ENCODE results near the gene ATG101. TPM values are rescaled to one million over a fixed set of nuclear protein-coding genes. Genes with fewer than 3 reads are reported as not detected.

ATG101 gene
- total and polyA plus RNA-seq, 2 of the 13 experiments (the other 11 are each of a cell fraction or from before 2014, with no cell fraction given): 58.2 to 67.7 TPM

GRCh38 chr12:52035926-52036325, 33.9 kb upstream of the ATG101 start:
- no CpG with 5 or more reads among the region's 2 CpGs for WGBS (ENCODE audit: low lambda C conversion rate)
- H3K4me1 ChIP-seq (ENCODE audit: insufficient read depth, low read length): peaks cover 62% of the 10 kb centered on the region
- no peak overlapping the region for H3K27ac ChIP-seq (ENCODE audit: extremely low read length, insufficient read depth, low read length)

GRCh38 chr12:52036587-52037171, 33.1 kb upstream of the ATG101 start:
- intact Hi-C loops (cut with micrococcal nuclease; ENCODE audit: unreplicated experiment): loop anchor here (2.0 kb wide), 1 partner anchor 14 kb away; the partner anchor contains the start of gene NR4A1
- Histone ChIP-seq H4K20me1 (ENCODE audit: insufficient read depth, low read length) (no peaks in the 10 kb centered on the region), H3K27me3 (ENCODE audit: control insufficient read depth in 1 of 2, insufficient read depth in 2 of 2, low read length in 2 of 2) (peaks cover 3 to 46% of the 10 kb centered on the region in 2 experiments; a peak in 4 of 5 replicates), H3K27ac (ENCODE audit: extremely low read length, insufficient read depth, low read length) (no peak overlapping the region), H3K4me1 (ENCODE audit: insufficient read depth, low read length) (peaks cover 70% of the 10 kb centered on the region), H3K36me3 (replicated peaks in 1 of 2; ENCODE audit: control insufficient read depth in 1 of 2, insufficient read depth in 2 of 2, low read length in 2 of 2) (no peaks in the 10 kb centered on the region), H3K9me3 (ENCODE audit: low read length) (no peaks in the 10 kb centered on the region), H3K4me2 (ENCODE audit: low read depth, low read length) (peak overlapping the region; percentile 87), H3K9ac (ENCODE audit: insufficient read depth, low read depth, low read length) (peak overlapping the region; percentile 54), H2AFZ (ENCODE audit: low read length) (no peak overlapping the region), H3K79me2 (ENCODE audit: insufficient read depth, low read length) (no peaks in the 10 kb centered on the region), H3K4me3 (replicated peaks in 1 of 3; ENCODE audit: insufficient read depth in 1 of 3, low read depth in 2 of 3, low read length in 3 of 3) (peak overlapping the region; percentile 55 to 75 (median 59))
- 0% methylated on average over 2 of the region's 53 CpGs for WGBS (ENCODE audit: low lambda C conversion rate)
- DNase-seq (ENCODE audit: low spot score) (no peak), ATAC-seq (peak; percentile 20), FAIRE-seq (no peak)
- in situ Hi-C loops (cut with HindIII; ENCODE audit: extremely low pct_ligation_motif_present, low pct_unique_long_range_greater_than_20kb): no loop called here
- BruUV-seq (replicated peaks): TSS peak; percentile 68
- CTCF ChIA-PET (ENCODE audit: low intra/inter-chr PET ratio, low total read pairs): no interaction called here
- POLR2A ChIA-PET: interaction anchor here (1.8 kb wide), 1 partner anchor 15 kb away, joined by 14 read pairs; the partner anchor contains the start of gene NR4A1
- TF ChIP-seq TBL1XR1 (IDR thresholded peaks at IDR 0.05; ENCODE audit: borderline replicate concordance, low read length, partially characterized antibody) (peak; percentile 33), GABPB1 (CRISPR knock-in tag; IDR thresholded peaks at IDR 0.05) (peak; percentile 71; the same call in 1 of the 2 replicates), DZIP1 (CRISPR knock-in tag; IDR thresholded peaks at IDR 0.05) (0 out of 2 replicates have a peak, but pooled peaks have one; percentile 40), TAF1 (CRISPR knock-in tag; IDR thresholded peaks at IDR 0.05) (no peak), BHLHE40 (IDR thresholded peaks at IDR 0.05; ENCODE audit: low read length) (no peak; the same call in 1 of the 2 replicates), MXD3 (CRISPR knock-in tag; IDR thresholded peaks at IDR 0.05) (no peak), NFYB (CRISPR knock-in tag; IDR thresholded peaks at IDR 0.05) (no peak), UBTF (CRISPR knock-in tag; IDR thresholded peaks at IDR 0.05) (no peak; the same call in 1 of the 2 replicates), PHF21A (CRISPR knock-in tag; IDR thresholded peaks at IDR 0.05) (peak; percentile 66), HIVEP1 (CRISPR knock-in tag; IDR thresholded peaks at IDR 0.05) (peak; percentile 99), ZNF598 (CRISPR knock-in tag; IDR thresholded peaks at IDR 0.05; ENCODE audit: borderline replicate concordance) (no peak)

More at GRCh38 chr12:52035926-52036325, 33.9 kb upstream of the ATG101 start:
- H3K27me3 ChIP-seq (ENCODE audit: control insufficient read depth in 1 of 2, insufficient read depth in 2 of 2, low read length in 2 of 2): peaks cover 3 to 46% of the 10 kb centered on the region in 2 experiments; a peak in 4 of 5 replicates
- no peaks in the 10 kb centered on the region for H4K20me1 ChIP-seq (ENCODE audit: insufficient read depth, low read length)
- no peaks in the 10 kb centered on the region for H3K79me2 ChIP-seq (ENCODE audit: insufficient read depth, low read length)
- no peak for ATAC-seq
- intact Hi-C loops (cut with micrococcal nuclease; ENCODE audit: unreplicated experiment): loop anchor here (2.0 kb wide), 1 partner anchor 15 kb away; the partner anchor contains the start of gene NR4A1
- peak overlapping the region; percentile 54; the same call in 1 of the 2 replicates for H3K9ac ChIP-seq (ENCODE audit: insufficient read depth, low read depth, low read length)
- H3K36me3 ChIP-seq (replicated peaks in 1 of 2; ENCODE audit: control insufficient read depth in 1 of 2, insufficient read depth in 2 of 2, low read length in 2 of 2): no peaks in the 10 kb centered on the region
- peak overlapping the region; percentile 87 for H3K4me2 ChIP-seq (ENCODE audit: low read depth, low read length)
- FAIRE-seq: no peak
- ChIA-PET POLR2A (no interaction called here), CTCF (ENCODE audit: low intra/inter-chr PET ratio, low total read pairs) (no interaction called here)
- TF ChIP-seq EZH2 (conservative IDR thresholded peaks at IDR 0.05; ENCODE audit: low read depth, low read length) (0 out of 2 replicates have a peak, but pooled peaks have one; percentile 17), SAFB2 (CRISPR knock-in tag; IDR thresholded peaks at IDR 0.05; ENCODE audit: borderline replicate concordance, low read depth) (no peak)
- in situ Hi-C loops (cut with HindIII; ENCODE audit: extremely low pct_ligation_motif_present, low pct_unique_long_range_greater_than_20kb): no loop called here
- BruUV-seq (replicated peaks): no TSS peak
- H2AFZ ChIP-seq (ENCODE audit: low read length): no peak overlapping the region
- peak overlapping the region in 1 of 3 experiments; percentile 75; a peak in 1 of 6 replicates for H3K4me3 ChIP-seq (replicated peaks in 1 of 3; ENCODE audit: insufficient read depth in 1 of 3, low read depth in 2 of 3, low read length in 3 of 3)
- H3K9me3 ChIP-seq (ENCODE audit: low read length): no peaks in the 10 kb centered on the region
- no peak for DNase-seq (ENCODE audit: low spot score)

Data from HepG2 (cell line).